Glutamatergic neuron (in vitro differentiated cells): ENCODE results near the gene LAMA1. TPM values are rescaled to one million over a fixed set of nuclear protein-coding genes. Genes with fewer than 3 reads are reported as not detected.
A peak's percentile ranks its signal among the peaks of the same experiment; 100 is the strongest.

ENCODE experiments used
- DNase-seq: peaks from one replicate; pipeline ENCODE4 v3.0.0; 2022
- H3K27ac Mint-ChIP-seq: one replicate; pipeline ENCODE4 v1.8.0; 2020; ENCODE audit warnings: mild to moderate bottlenecking, mixed read lengths, inconsistent platforms; ENCODE audit not compliant: unreplicated experiment
- H3K27me3 Mint-ChIP-seq: one replicate; pipeline ENCODE4 v1.8.0; 2020; ENCODE audit warnings: mild to moderate bottlenecking, moderate library complexity, mixed read lengths, inconsistent platforms; ENCODE audit not compliant: unreplicated experiment
- H3K36me3 Mint-ChIP-seq: one replicate; pipeline ENCODE4 v1.8.0; 2020; ENCODE audit warnings: mild to moderate bottlenecking, mixed read lengths, inconsistent platforms; ENCODE audit not compliant: unreplicated experiment
- H3K4me1 Mint-ChIP-seq: one replicate; pipeline ENCODE4 v1.8.0; 2020; ENCODE audit warnings: mild to moderate bottlenecking, low read depth, mixed read lengths, inconsistent platforms; ENCODE audit not compliant: unreplicated experiment
- H3K4me3 Mint-ChIP-seq: one replicate; pipeline ENCODE4 v1.8.0; 2020; ENCODE audit warnings: mild to moderate bottlenecking, mixed read lengths, inconsistent platforms; ENCODE audit not compliant: unreplicated experiment
- H3K9me3 Mint-ChIP-seq: one replicate; pipeline ENCODE4 v1.8.0; 2020; ENCODE audit warnings: mild to moderate bottlenecking, moderate library complexity, mixed read lengths, inconsistent platforms; ENCODE audit not compliant: unreplicated experiment
- total RNA-seq: library from RNA; stranded (reverse); fragmentation: NEBNext Ultra II Directional; extraction: Animal tissue kit (Norgen Biotek cat#: 25700); gene quantifications from one replicate; pipeline ENCODE4 v1.2.1, GENCODE V29; 2021; ENCODE audit not compliant: unreplicated experiment
- TF ChIP-seq, protein P1 (sequence below): fragments of 200-600 bp; sonication (generic); IDR thresholded peaks from one replicate; pipeline ENCODE4 v1.5.0; 2021; ENCODE audit not compliant: partially characterized antibody, unreplicated experiment

The LAMA1 gene
- total RNA-seq, 1 donor from 2014 or later = 32.0 TPM

- H3K36me3 Mint-ChIP-seq = peaks cover 13% of the 10 kb centered on the region
- H3K4me3 Mint-ChIP-seq = no peak overlapping the region
- peaks cover 5% of the 10 kb centered on the region for H3K4me1 Mint-ChIP-seq
- DNase-seq = peak; percentile 62
- H3K27me3 Mint-ChIP-seq = peaks cover 2% of the 10 kb centered on the region
- TF ChIP-seq, protein P1, sequence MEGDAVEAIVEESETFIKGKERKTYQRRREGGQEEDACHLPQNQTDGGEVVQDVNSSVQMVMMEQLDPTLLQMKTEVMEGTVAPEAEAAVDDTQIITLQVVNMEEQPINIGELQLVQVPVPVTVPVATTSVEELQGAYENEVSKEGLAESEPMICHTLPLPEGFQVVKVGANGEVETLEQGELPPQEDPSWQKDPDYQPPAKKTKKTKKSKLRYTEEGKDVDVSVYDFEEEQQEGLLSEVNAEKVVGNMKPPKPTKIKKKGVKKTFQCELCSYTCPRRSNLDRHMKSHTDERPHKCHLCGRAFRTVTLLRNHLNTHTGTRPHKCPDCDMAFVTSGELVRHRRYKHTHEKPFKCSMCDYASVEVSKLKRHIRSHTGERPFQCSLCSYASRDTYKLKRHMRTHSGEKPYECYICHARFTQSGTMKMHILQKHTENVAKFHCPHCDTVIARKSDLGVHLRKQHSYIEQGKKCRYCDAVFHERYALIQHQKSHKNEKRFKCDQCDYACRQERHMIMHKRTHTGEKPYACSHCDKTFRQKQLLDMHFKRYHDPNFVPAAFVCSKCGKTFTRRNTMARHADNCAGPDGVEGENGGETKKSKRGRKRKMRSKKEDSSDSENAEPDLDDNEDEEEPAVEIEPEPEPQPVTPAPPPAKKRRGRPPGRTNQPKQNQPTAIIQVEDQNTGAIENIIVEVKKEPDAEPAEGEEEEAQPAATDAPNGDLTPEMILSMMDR = peak; percentile 71
- H3K9me3 Mint-ChIP-seq = no peaks in the 10 kb centered on the region
- H3K27ac Mint-ChIP-seq = no peak overlapping the region
Observed at GRCh38 chr18:6920099-6920955, 197.3 kb downstream of the LAMA1 start.

DNA sequence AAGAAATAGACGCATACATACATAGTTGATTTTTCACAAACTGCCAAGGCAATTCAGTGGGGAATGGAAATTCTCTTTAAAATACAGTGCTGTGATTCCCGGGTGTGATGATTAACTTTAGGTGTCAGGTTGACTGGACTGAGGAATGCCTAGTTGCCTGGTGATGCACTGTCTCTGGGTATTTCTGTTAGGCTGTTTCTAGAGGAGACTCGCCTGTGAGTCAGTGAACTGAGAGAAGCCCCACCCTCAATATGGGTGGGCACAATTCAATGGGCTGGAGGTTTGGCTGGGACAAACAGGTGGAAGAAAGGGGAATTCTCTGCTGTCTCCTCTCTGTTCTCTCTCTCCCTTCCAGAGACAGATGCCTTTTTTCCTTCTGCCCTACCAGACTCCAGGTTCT, 200.5 kb downstream of the LAMA1 start:
- Mint-ChIP-seq H3K27me3 (peaks cover 2% of the 10 kb centered on the region), H3K4me3 (no peak overlapping the region), H3K9me3 (no peaks in the 10 kb centered on the region), H3K36me3 (peaks cover 9% of the 10 kb centered on the region), H3K27ac (no peak overlapping the region), H3K4me1 (peaks cover 5% of the 10 kb centered on the region)
- no peak for DNase-seq
- TF ChIP-seq, protein P1 = no peak

- peaks cover 18% of the 10 kb centered on the region for H3K36me3 Mint-ChIP-seq
- H3K27ac Mint-ChIP-seq = no peak overlapping the region
Observed at GRCh38 chr18:6901286-6901926, 216.2 kb downstream of the LAMA1 start.

DNA sequence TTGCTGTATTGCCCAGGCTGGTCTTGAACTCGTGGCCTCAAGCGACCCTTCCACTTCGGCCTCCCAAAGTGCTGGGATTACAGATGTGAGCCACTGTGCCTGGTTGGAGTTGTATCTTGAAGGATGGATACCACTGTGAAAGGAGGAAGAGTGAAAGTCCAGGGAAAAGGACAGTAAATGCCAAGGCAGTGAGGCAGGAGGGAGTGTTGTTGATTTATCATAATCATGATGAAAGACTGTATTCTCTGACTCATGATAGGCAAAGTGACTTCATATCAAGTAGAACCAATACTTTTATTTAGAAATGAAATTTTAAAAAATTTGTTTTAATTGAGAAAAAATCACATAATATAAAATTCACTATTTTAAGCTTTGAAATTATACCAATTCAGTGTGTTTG, 225.8 kb downstream of the LAMA1 start:
- H3K27me3 Mint-ChIP-seq = no peaks in the 10 kb centered on the region

More at GRCh38 chr18:6901286-6901926, 216.2 kb downstream of the LAMA1 start:
- DNase-seq = no peak
- H3K9me3 Mint-ChIP-seq = peaks cover 2% of the 10 kb centered on the region
- H3K4me1 Mint-ChIP-seq = no peaks in the 10 kb centered on the region
- H3K27me3 Mint-ChIP-seq = peaks cover 2% of the 10 kb centered on the region
- no peak overlapping the region for H3K4me3 Mint-ChIP-seq
- TF ChIP-seq, protein P1 = no peak

More for the DNA sequence above, 225.8 kb downstream of the LAMA1 start:
- Mint-ChIP-seq H3K4me1 (no peaks in the 10 kb centered on the region), H3K4me3 (no peak overlapping the region), H3K27ac (no peak overlapping the region), H3K9me3 (no peaks in the 10 kb centered on the region), H3K36me3 (no peaks in the 10 kb centered on the region)
- TF ChIP-seq, protein P1 = no peak
- DNase-seq = no peak

Other genes with a start within 250 kb of the LAMA1 start
- not detected for gene LRRC30, start 113.3 kb upstream of the LAMA1 start, total RNA-seq